SH-SY5Y (cell line): ENCODE results near the gene NMNAT2.

Source experiments
- GATA2 ChIP-seq: IDR thresholded peaks from 2 replicates; pipeline ENCODE4 v1.6.1; 2011; ENCODE audit warnings: mild to moderate bottlenecking, low read depth, low read length
- GATA3 ChIP-seq: IDR thresholded peaks from 2 replicates; pipeline ENCODE4 v1.6.1; 2011; ENCODE audit warnings: low read depth, mild to moderate bottlenecking, low read length, moderate library complexity

GRCh38 chr1:183418696-183419095 is 516 bp upstream of the NMNAT2 start:
- TF ChIP-seq GATA2: no peak
- TF ChIP-seq GATA3: no peak
